ENCODE results near the gene PTPRN2.

The PTPRN2 gene

DNA sequence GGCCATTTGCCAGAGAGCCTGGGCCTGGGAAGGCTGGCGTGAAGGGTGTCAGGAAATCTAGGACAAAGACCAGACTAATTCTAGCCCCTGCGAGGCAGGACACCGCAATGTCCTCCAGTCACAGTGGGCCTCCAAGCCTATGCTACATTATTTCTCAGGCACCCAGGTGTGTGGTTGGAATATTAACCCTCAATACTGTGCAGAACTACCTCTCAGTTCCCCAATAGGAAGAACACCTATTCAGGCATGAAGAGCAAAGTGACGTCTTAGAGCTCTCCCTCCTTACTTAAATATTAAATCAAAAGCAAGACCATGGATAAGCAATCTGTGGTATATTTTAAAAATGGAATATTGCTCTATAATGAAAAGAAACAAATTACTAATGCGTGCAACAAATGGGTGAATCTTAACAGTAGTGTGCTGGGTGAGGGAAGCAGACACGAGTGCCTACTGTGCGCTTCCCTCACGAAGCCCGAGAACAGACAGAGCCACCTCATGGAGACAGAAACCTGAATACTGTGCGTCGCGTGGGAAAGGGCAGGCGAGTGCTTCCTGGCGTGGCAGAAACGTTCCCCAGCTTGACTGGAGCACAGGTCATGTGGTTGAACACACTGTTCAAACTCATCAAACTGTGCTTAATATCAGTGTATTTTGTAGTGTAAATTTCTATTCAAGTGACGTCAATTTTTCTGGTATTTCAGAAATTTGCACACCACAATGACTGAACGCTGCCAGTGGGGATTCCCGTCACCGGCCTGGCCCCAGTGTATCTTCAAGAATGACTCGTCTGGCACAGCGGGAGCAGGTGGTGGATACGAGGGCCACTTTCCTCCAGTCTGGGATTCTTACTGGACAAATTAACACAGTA is 15.5 kb upstream of the PTPRN2 start:
- DNase-seq (ENCODE audit: low read depth, low spot score) = no peak

DNA sequence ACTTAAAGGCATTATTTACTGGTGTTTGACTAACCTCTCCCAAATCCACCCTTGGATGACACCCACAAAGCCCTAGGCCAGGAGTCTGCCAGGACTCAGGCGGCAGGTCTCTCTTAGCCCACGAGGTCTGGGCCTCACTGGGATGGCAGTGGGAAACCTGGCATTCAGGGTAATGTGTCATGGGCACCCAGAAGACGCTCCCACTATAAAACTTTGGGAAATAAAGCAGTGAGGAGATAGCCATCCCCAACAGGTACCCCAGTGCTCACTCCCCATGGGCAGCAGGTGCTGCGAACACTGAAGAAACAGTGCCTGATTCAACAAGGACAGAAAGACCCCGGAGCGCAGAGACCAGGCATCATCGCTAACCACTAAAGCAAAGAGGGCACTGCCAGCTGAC is 14.4 kb upstream of the PTPRN2 start:
- DNase-seq (ENCODE audit: low read depth, low spot score) = no peak

DNA sequence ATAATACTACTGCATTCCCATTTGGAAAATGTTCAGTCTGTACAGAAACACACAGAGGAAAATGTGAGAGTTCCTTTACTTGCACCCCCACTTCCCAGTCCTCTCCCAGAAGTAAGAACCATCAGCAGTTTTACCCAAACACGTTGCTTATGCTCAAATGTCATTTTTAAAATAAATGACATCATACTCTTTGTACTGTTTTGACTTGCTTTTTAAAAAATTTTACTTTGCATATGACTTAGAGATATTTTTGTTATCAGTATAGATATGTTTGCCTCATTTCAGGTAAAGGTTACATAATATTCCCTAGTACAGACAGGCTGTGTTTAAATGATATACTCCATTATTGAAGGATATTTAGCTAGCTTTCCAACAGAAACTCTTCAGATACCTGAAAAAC is 13.5 kb upstream of the PTPRN2 start:
- DNase-seq (ENCODE audit: low read depth, low spot score) = no peak

- no peak for DNase-seq (ENCODE audit: low read depth, low spot score)
These were observed 9.1 kb upstream of the PTPRN2 start for GRCh38 chr7:158596745-158597144.

DNA sequence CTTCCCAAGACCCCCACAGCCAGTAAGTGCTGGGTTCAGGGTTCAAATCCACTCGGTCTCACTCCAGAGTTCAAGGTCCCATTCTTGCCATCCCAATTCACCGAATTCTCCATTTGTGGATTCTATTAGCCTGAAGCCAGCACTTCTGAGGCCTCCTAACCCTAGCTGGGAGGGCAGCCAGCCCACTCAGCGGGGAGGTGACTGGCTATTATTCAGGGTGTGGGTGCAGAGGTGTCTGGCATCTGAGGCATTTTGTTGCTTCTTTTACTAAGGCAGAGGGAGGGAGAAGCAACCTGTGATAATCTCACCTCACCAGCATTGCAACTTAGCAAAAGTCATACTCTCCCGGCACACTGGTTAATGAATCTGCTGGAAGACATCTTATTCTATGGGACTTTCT is 8.7 kb upstream of the PTPRN2 start:
- no peak for DNase-seq (ENCODE audit: low read depth, low spot score)

- DNase-seq (ENCODE audit: low read depth, low spot score) = no peak
These were observed 7.4 kb upstream of the PTPRN2 start for GRCh38 chr7:158595068-158595467.

DNA sequence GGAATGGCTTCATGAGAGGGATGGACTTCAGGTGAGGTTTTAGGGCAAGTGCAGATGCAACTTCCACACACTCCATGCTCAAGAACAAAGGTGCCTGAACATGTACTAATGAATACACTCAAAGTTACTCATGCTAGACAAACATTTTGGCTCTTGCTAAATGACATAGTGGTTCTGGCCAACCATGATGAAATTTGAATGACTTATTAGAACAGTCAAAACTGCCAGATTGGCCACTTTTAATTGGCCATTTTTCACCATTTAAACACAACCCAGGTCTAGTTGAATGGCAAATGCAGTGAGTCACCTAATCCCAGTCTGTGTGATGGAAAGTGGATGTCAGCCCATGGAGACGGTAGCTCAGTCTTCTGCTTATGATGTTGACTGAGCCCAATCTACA is 4.9 kb upstream of the PTPRN2 start:
- DNase-seq (ENCODE audit: low read depth, low spot score) = no peak

DNA sequence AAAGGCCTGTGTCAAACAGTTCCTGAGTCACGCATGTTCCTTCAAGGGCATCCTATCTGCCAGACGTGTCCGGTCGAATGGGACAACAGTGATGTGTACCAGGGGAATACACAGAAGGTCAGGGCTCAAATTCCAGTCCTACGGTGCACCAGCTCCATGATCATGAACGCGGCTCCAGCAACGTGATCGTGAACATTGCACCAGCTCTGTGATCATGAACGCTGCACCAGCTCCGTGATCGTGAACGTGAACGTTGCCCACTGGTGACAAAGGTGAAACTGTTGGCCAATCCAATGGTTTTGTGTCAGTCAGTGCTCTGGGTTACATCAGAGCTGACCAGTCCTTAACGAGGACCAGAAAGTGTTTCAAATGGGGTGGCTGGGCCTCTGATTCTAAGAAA is 4.3 kb upstream of the PTPRN2 start:
- DNase-seq (ENCODE audit: low read depth, low spot score) = no peak

DNA sequence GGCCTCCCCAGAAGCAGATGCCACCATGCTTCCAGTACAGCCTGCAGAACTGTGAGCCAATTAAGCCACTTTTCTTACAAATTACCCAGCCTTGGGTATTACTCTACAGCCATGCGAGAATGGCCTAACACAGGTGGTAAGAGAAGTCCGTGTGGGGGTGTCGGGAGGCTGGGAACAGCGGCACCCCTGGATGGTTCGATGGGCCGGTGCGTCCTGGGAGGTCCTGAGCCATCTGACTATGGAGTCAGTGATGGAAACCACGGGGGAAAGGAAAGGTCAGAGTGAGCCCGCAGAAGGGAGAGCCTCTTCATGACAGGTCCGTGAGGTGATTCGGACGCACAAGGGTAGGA is 2.5 kb upstream of the PTPRN2 start:
- DNase-seq (ENCODE audit: low read depth, low spot score) = no peak

GRCh38 chr7:158589653-158590052 is 2.0 kb upstream of the PTPRN2 start:
- no peak for DNase-seq (ENCODE audit: low read depth, low spot score)

DNA sequence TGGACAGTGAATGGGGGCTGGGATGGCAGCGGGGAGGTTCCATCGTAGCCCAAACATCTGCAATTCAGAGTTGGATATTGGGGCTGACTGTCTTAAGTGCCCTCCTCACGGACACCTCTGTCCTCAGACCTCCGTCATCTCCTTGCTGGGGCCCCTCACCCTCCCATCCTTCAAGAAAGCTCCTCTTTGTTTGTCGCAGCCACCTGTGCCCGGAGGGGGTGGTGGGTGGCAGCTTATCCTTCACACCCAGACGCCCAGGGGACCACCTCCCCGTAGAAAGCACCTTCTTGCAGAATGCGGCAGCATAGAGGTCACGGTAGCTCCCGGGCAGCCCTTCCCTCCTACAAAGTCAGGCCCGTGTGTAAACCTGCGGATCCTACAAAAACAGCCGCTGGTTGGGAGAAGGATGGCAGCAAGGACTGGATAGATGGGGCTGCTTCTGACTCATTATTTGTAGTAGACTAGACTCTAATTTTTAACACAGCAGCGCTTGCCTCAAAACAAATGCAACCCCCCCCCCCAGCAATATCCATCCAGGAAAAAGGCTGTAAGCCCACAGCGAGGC is 1.3 kb upstream of the PTPRN2 start:
- DNase-seq (ENCODE audit: low read depth, low spot score) = no peak

DNA sequence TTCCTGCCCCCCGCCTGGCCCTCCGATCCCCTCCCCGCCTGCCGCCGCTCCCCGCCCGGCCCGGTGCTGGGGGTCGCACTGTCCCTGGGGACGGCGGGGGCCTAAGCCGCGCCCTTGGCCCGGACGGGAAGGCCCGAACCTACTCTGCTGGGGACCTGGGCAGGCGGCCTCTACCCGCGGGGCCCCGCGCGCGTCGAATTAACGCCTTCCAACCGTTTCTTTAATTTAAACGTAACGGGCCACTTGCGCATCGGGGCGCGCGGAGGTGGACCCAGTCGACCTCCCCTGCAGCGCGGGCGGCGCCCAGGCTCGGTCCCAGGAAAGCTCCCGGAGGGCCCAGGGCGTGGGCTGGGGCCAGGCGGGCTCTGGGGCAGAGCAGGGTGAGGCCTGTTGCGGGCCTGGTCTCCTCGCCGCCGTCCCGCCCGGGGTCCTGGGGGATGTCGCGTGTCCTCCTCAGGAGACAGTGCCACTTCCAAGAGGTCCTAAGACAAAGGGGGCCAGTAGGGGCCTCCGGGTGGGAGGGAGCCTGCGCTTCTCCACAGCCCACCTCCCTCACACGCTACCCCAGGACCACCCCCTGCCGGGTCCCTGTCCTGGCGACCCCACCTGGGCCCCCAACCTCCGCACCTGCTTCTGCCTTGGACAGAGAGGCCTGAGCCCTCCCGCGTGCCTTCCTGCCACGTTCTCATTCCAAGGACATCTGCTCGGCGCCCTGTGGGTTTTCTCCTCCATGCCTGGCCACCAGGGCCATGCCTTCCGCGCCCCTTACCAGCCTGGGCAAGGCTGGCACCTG is 658 bp upstream of the PTPRN2 start:
- no peak for DNase-seq (ENCODE audit: low read depth, low spot score)

DNA sequence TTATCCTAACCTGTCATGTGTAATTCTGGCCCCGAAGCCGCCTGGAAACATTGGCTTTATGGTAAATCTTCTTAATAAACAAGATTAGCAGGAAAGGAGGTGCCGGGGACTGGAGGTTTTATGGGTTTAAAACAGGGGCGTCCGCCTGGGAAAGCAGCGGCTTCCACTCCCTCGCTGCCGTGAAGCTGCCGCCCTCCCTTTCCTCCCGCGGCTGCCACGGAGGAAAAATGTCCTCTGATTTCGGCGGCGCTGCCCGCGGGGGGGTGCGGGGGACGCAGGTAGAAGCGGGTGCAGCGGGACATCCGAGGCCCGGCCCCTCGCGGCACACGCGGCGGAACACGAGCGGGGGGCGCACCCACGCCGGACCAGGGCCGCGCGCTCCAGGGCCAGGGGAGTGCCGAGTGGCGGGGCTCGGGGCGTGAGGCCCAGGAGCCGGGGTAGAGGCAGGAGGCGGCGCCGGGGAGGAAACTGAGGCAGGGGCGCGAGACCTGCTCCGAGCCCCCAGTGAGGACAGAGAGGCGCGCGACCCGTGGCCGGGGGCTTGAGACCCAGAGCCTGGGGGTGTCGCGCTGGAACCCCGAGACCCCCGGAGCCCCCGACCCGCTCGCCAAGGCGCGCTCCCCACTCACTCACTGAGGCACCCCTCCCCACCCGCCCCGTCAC is 993 bp downstream of the PTPRN2 start:
- DNase-seq (ENCODE audit: low read depth, low spot score) = no peak

GRCh38 chr7:158585721-158586498 is 1.7 kb downstream of the PTPRN2 start:
- DNase-seq (ENCODE audit: low read depth, low spot score) = no peak

- no peak for DNase-seq (ENCODE audit: low read depth, low spot score)
These were observed 3.2 kb downstream of the PTPRN2 start for GRCh38 chr7:158584407-158584806.

DNA sequence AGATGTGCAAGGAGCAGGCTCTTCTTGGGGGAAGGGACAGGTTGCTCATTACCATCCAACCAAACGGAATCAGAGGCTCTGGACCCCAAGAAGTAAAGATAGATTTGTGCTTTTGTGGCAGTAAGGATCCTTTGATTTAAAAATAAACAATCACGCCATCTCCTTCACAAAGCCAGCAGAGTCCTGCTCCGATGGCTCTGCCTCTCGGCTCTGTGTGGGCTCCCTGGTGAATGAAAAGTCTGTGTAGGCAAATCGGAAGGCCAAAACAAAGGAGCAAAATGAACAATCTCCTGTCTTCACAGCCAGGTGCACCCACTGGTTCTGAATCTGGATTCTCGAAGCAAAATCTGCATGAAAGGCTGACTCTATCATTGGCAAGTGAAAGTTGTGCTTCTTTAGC is 3.8 kb downstream of the PTPRN2 start:
- DNase-seq (ENCODE audit: low read depth, low spot score) = no peak

DNA sequence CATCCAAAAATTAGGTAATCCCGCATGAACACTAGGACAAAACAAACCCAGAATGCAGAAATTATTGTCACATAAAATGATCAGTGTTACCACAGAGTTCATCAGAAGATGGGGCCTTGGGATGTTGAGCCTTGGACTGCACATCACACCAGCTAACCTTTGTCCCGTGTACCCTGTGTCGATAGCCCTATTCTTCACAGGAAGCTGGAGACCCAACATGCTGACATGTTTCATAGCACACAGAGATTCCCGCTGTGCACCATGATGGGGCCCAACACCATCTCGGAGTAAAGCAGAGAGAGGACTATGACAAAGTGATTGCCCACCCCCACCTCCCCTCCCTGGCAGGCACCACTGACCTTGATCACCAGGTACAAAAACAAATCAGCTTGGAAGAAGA is 4.5 kb downstream of the PTPRN2 start:
- no peak for DNase-seq (ENCODE audit: low read depth, low spot score)

GRCh38 chr7:158582089-158582456 is 5.5 kb downstream of the PTPRN2 start:
- no peak for DNase-seq (ENCODE audit: low read depth, low spot score)

DNA sequence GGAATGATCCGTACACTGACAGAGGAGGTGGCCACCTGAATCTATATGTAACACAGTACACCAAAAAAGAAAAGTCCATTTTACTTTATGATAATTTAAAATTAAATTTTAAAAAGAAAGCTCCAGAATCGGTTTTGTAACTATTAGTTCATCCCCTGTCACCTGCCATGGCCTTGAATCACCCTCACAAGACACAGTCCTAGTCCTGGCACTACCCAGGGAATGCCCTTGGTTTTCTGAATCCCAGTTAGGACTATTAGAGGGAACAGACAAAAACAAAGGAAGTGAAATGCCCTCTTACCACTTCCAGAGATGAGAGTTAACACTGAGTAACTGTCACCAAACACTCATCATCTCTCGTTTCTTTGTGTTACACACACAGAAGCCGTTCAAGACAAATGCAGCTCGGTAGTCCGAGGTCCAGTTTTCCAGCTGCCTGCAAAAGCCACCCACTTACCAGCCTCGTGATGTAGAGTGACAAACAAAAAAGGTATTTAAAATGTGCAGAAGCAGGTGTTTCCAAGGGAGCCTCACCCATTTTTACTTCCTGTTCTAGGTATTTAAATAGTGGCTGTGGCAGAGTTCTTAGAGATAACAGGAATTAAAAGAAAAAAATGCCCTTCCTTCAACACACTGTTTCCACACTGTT is 6.1 kb downstream of the PTPRN2 start:
- no peak for DNase-seq (ENCODE audit: low read depth, low spot score)

DNA sequence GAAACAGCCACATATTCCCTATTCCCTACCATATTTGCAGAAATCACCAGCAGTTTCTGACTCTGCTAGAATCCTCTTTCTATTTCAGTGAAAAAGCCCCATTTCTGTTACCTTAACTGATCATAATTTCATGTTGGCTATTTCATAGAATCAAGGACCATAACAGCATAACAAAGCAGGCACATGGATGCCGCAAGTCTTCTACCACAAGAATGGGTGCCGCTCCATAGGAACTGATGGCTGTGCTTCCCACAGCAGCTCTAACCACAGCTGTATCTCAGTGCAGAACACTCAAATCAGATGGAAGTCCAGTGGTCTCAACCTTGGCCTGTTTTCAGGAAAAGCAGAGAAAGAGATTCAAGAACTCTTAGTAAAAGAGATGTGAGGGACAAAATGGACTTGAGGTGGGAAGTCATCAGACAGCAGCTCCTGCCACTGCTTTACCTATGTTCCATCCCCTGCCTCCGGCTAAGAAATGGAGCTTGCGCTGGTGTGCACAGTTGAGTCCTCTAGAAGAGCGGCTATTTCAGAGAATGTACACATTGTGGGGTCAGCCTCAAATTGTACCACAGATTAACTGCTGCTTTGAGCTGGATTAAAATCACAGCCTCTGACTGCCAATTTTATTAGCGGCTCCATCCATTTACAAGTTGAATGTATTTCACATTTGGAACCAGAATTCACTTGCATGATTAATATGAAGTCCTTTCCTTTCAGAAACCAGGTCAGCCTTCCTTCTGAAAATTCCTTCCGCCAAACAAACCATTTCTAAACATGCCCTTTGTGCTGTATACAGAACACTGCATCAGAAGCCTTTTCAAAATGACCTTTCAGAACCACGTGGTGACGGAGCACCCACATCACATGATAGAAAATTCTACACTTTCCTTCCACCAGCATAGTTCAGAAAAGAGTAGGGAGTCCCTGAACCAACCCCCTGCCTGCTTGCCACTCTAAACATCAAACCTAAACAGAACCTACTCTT is 7.7 kb downstream of the PTPRN2 start:
- no peak for DNase-seq (ENCODE audit: low read depth, low spot score)

Data from smooth muscle cell of the brain vasculature (primary cell).